HG03097 (cell line): ENCODE measurements around the gene TPX2.
A peak's percentile ranks its signal among the peaks of the same experiment; 100 is the strongest.
"Not testable (repeated sequence)": the region's sequence is repeated elsewhere in the genome, so short reads cannot be mapped to it uniquely, and the experiment has no call there.

Source experiments
- ATAC-seq: cut with Tn5 transposase; IDR thresholded peaks from one replicate; pipeline ENCODE4 v1.9.1; 2021; ENCODE audit not compliant: unreplicated experiment, low FRiP score

Gene TPX2

GRCh38 chr20:31719644-31720485 lies 19.2 kb upstream of the TPX2 start:
- no peak for ATAC-seq

GRCh38 chr20:31720486-31721407 lies 18.3 kb upstream of the TPX2 start:
- ATAC-seq: no peak

- ATAC-seq: no peak
These were observed 17.5 kb upstream of the TPX2 start for GRCh38 chr20:31721408-31722256.

- ATAC-seq: peak; percentile 11
These were observed 16.6 kb upstream of the TPX2 start, which contains the start of gene BCL2L1 for GRCh38 chr20:31722257-31723068. Gene BCL2L1, minus strand, starts transcription at chr20:31722868. Its CDS starts 650 bp downstream, at chr20:31722218.

GRCh38 chr20:31723069-31723318 lies 16.1 kb upstream of the TPX2 start:
- no peak for ATAC-seq

- ATAC-seq: peak; percentile 88
These were observed 15.6 kb upstream of the TPX2 start for GRCh38 chr20:31723319-31724078.

GRCh38 chr20:31731321-31731717 lies 7.8 kb upstream of the TPX2 start:
- no peak for ATAC-seq

GRCh38 chr20:31739550-31739977 lies 474 bp downstream of the TPX2 start:
- peak; percentile 11 for ATAC-seq

GRCh38 chr20:31740208-31740607 lies 1.1 kb downstream of the TPX2 start:
- ATAC-seq: no peak

GRCh38 chr20:31740656-31741323 lies 1.7 kb downstream of the TPX2 start:
- ATAC-seq: no peak

GRCh38 chr20:31746068-31746878 lies 7.2 kb downstream of the TPX2 start:
- no peak for ATAC-seq

GRCh38 chr20:31747028-31747427 lies 7.9 kb downstream of the TPX2 start:
- ATAC-seq: not testable (repeated sequence)

- ATAC-seq: no peak
These were observed 8.6 kb downstream of the TPX2 start for GRCh38 chr20:31747640-31748039.

GRCh38 chr20:31749223-31749622 lies 10.1 kb downstream of the TPX2 start:
- no peak for ATAC-seq

GRCh38 chr20:31751126-31751525 lies 12.0 kb downstream of the TPX2 start:
- no peak for ATAC-seq

- no peak for ATAC-seq
These were observed 18.2 kb downstream of the TPX2 start for GRCh38 chr20:31757254-31757653.

GRCh38 chr20:31758521-31758920 lies 19.4 kb downstream of the TPX2 start:
- ATAC-seq: no peak

- ATAC-seq: no peak
These were observed 19.9 kb downstream of the TPX2 start for GRCh38 chr20:31758991-31759390.
